OCI-M2 (cell line): ENCODE data around the gene GSTO1.
A peak's percentile ranks its signal among the peaks of the same experiment; 100 is the strongest.
"Not testable (repeated sequence)": the region's sequence is repeated elsewhere in the genome, so short reads cannot be mapped to it uniquely, and the experiment has no call there.

ENCODE experiments used
- DNase-seq: peaks from one replicate; lab custom pipeline; 2025; ENCODE audit not compliant: unreplicated experiment; lab: John Stamatoyannopoulos, UW

GSTO1 gene

DNA sequence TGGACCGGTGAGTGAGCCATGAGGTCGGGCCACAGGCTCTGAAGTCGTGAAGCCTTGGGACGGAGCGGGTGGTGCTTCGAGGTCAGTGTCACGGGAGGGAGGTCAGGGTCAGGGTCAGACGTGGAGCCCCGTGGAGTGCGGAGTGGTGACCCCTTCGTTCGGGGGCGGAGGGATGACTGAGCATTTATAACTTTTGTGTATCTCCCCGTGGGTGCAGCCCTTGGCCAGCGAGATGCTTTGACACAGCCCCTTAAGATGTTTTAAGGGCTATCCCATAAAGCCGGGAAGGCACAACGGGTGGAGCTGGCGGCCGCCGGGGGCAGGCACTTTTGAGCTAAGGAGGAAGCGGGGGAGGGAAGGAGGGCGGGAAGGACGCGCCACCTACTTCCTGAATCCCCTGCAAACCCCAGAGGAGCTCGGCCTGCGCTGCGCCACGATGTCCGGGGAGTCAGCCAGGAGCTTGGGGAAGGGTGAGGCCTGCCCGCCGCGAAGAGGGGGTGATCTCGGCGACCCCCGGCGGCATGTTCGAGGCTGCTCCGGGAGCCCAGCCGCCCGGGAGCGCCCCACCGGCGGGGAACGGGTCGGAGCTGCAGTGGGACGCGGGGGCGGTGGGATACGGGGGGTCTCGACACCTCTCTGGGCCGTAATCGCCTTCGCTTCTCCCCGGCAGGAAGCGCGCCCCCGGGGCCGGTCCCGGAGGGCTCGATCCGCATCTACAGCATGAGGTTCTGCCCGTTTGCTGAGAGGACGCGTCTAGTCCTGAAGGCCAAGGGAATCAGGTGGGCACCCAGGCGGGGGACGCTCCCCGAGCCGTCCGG, at the start of gene GSTO1:
Gene GSTO1 (plus strand): TSS at position 400 of the 818 bp plus-strand sequence. CDS start 37 bp downstream, at position 437.
- peak; percentile 48 for DNase-seq

DNA sequence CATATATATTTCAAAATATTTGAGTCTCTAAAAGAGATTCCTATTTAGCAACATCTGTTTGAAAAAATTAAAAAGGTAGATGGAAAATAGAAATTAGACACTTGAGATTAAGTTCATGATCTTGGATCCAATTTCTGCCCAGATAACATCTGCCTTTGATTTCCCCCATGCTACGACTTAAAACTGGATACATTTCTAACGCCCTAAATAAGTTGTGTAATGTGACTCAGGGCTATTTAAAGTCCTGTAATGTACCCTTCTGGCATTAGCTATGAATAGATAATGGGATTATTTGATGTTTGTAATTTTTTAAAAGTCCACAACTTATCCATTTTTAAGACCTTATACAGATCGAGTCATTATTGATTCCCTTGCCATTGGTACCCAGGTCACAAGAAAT, 46.0 kb upstream of the GSTO1 start:
- DNase-seq = no peak

DNA sequence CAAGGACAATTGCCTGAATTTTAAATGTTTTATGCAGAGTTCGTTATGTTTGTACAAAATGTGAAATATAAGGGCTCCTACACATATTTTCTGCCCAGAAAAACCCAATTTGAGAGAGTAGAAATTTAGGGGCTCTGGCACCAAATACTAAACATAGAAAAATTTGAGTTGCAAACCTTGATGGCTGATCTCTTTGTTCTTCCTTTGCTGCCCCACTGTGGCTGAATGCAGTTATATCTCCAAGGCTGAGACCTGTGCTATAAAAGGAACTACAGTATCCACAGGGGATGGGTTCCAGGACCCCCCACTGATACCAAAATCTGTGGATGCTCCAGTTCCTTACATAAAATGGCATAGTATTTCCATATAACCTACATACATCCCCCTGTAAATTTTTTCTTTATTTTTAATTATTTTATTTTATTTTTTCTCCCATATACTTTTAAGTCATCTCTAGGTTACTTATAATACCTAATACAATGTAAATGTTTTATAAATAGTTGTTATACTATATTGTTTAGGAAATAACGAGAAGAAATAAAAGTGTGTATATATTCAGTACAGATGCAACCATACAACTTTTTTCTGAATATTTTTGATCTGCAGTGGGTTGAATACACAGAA, 45.0 kb upstream of the GSTO1 start:
- DNase-seq = peak; percentile 8

DNA sequence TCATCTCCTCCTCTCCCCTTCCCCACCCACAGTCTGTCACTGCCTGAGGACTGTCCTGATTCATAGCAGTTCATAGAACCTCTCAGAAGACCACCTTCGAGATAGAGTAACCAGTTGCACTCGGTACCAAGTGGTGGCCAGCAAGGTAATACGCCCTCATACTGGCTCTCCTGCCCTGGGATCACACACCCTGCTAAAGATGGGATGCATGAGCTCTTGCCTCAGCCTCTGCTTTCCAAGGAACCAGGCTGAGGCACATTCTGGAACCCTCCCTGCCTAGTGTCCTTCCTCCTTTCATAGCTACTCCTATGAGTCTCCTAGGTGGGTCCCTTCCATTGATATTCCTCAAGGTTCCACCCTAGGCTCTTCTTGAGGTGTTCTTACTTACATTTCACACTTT, 38.1 kb upstream of the GSTO1 start:
- DNase-seq = no peak

DNA sequence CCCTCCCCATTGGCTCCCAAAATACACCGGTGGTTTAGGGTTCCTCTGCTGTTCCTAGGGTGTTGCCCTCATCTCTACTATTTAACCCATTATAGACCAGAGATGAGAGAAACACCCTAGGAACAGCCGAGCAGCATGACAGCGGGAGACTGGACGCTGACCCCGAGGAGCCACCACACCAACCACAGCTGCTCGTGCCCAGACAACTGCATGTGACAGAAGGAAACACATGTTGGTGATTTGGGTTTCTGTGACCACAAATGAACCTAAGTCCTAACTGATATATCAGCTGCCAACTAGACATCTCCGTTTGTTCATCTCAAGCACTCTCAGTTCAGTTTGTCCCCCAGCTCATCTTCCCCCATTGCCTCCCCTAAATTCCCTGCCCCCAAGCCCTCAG, 35.9 kb upstream of the GSTO1 start:
- DNase-seq = no peak

DNA sequence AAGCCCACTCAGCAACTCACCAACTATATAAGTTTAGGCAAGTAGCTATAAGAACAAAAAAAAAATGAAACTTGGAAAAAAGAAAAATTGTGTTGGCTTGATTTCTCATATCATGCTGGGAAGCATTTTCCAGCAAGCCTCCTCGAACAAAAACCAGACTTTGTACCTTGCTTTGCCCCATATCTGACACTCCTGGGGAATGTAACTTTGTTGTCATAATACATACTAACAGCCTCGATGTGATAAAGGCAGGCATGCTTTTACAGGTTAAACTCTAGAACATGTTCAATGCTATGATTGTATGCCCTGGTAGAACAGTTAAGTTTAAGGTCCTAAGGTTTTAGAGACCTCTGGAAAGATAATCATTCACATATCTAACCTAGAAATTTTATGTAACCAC, 34.2 kb upstream of the GSTO1 start:
- DNase-seq = no peak

DNA sequence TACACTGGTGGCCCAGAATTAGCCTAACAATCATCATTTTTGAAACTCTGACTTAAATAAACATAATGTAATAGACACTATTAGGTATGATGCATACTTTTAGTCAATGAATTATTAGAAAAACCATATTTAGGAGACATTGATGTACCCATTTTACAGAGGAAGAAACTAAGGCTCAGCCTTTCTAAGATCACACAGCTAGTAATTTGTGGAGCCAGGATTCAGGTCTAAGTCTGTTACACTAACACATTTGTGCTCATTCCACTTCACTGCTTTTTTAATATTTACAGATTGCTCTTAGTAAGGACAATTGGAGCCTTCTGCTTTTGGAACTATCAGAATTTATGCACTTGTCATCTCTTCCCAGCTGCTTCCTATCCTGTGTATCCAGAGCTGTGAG, 31.4 kb upstream of the GSTO1 start:
- no peak for DNase-seq

DNA sequence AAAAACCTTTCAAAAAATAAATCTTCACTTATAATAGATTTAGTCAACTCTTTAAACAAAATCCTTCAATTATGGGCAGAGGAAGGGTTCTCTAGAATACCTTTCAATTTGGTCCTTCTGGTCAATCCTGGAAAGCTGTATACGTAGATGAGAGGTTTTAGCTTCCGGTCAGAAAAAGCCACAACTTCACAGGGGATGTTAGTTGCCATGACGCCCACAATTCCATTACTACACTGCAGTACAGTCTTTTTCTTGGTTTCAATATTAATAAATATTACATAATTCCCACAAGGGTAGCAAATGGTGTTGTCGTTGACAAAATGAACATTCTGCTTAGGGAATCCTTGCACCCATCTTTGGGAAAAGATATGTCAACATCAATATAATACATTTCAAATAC, 24.2 kb upstream of the GSTO1 start:
- no peak for DNase-seq

DNA sequence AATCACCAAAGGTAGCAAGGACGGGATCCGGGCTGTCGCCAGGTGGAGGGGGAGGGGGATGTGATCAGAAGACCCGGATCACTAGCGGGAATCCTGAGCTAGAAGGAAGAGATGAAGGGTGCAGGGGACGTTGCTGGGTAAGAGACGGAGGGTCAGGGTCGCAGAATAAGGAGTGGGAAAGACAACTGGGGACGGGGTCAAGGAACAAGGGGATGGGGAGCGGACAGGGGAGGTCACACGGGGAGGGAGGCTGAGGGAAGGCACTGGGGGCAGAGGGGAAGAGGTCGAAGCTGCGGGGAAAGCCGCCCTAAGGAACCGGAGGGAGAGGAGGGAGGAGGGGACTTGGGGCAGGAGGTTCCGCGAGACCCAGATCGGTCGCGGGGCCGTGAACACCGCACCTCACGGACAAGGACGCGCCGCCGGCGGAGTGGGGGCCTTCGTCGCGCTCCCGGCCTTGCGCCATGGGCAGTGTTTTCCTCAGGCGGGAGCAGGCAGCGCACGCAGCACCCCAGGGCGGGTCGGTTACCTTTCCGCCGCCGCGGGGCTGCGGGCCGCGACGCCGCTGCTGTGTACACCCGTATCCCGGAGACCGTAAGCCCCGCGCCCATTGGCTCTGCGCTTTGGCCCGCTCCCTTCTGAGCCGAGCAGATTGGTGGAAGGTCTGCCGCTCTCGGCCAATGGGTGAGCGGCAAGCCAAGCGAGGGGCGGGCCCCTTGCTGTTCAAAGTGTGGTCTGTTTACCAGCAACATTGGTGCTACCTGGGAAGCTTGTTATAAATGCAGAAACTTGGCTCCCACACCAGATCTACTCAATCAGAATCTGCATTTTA, 22.7 kb upstream of the GSTO1 start, which contains the start of gene CFAP43:
Gene CFAP43 (minus strand): TSS at position 581 of the 829 bp plus-strand sequence. CDS start 118 bp downstream, at position 463.
- peak; percentile 80 for DNase-seq

DNA sequence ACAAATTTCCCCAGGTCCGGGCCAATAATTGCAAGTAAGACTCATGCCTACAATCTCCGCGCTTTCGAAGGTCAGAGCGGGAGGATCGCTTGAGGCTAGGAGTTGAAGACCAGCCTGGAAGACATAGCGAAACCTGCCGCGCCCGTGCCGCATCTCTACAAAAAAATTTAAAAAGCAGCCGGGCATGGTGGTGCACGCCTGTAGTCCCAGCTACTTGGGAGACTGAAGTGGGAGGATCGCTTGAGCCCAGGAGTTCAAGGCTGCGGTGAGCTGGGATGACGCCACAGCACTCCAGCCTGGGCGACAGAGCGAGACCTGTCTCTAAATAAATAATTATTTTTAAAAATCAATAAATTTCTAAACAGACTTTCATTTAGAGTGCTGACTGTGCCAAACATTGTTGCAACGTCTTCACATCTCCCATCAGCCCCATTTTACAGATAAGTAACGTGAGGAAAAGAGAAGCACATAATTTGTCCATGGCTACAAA, 22.0 kb upstream of the GSTO1 start:
- DNase-seq = no peak

DNA sequence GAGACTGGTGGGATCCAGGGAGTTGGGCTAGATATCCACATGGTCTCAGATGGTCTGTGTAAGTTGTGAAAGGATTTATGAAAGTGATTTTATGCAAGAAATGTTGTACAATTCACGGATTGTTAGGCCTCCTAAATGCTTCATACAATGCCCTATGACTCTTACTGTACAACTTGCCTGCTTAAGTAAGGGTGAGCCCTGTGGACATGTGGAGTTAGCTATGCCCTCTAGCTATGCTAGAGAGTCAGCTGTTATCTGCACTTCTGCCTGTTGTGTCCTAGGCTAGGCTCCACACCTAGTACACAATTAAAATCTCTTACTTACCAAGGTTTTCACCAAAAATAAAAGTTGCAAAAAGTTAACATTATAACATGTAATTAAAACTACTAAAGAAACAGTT, 20.9 kb upstream of the GSTO1 start:
- no peak for DNase-seq

DNA sequence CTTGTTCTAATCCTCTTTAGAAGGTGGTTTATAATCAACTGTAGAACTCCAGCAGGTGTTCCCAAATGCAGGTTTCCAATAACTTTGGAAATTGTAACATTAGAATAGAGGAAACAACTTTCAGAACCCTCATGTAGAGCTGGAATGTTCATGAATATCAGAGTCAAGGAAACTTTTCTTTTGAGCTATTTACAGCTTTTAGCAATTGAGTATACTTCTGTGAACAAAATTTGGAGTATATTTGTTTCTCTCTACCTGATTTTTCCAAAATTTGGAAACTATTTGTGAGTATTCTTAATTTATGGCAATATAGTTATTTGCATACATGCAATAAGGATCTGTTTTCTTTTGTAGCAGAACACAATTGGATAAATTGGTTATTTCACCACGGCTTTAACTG, 19.8 kb upstream of the GSTO1 start:
- no peak for DNase-seq

DNA sequence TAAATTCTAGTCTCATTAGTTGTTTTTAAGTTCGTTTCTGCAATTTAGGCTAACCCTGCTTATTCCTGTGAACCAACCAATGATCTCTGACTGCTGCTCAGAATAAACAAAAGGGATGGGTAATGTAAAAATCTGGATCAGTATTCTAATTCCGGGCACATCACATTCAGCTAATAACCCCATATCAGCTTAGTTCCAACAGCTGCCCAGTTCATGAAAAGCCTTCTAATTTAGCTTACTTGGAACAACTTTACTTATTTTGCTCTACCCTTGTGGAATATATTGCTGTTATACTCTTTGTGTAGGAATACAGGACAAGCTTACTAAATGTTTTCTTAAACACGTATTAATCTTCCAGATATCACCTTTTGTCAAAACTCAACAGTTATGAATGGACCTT, 18.9 kb upstream of the GSTO1 start:
- no peak for DNase-seq

DNA sequence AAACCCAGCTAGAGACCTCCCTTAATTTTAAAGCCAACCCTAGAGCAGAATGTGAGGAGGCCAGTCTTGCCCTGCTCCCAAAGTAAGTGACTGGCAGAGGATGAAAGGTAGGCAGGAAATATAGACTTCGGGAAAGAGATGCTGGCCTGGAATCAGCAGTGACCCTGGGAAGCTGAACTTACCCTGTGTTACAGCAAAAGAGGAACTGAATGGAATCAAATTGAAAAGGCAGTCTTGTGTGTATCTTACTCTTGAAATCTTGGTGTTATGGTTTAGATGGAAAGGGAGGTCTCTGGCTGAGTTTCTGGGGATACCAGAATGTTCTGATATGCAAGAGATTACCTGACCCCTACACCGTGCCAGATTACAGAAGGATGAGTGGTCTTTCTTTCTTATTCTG, 14.6 kb upstream of the GSTO1 start:
- DNase-seq = no peak

DNA sequence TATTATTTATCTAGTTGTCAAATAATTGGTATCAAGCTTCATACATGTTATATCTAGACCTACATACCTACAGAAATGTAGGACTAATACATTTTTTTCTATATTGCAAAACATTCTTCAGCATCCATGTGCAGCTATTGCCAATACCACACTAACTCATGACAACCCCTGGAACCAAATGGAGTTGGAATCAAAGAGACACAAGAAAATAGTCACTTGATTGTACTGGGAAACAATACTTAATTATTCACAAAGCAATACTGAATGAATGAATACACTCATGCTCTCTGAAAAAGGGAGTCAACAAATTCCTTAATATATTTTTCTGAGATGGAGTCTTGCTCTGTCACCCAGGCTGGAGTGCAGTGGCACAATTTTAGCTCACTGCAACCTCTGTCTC, 12.1 kb upstream of the GSTO1 start:
- no peak for DNase-seq

DNA sequence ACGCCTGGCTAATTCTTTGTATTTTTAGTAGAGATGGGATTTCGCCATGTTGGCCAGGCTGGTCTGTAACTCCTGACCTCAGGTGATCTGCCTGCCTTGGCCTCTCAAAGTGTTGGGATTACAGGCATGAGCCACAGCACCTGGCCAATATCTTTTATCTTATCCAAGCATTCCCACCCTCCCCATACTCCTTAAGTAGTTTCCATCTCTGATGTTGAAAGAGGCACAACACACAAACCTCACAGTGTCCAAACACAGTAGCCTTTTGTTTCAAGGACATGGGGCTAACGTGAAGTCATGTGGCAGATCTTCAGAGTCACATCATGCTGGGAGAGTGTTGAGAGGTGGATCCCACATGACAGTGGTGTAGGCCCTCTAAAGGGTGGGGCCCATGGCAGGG, 11.7 kb upstream of the GSTO1 start:
- DNase-seq = not testable (repeated sequence)

DNA sequence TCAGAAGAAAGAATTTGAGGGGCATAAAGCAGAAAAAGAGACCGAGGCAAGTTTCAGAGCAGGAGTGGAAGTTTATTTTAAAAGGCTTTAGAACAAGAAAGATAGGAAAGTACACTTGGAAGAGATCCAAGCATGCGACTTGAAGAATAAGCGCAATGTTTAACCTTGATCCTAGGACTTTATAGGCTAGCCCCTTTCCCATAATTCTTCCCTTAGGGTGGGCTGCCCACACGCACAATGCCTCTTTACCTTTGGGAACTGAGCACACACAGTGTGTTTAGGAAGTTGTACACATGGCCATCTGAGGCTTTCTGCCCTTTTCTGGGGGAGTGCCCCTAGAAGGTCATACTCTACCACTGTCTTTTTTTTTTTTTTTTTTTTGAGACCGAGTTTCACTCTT, 11.2 kb upstream of the GSTO1 start:
- DNase-seq = no peak

DNA sequence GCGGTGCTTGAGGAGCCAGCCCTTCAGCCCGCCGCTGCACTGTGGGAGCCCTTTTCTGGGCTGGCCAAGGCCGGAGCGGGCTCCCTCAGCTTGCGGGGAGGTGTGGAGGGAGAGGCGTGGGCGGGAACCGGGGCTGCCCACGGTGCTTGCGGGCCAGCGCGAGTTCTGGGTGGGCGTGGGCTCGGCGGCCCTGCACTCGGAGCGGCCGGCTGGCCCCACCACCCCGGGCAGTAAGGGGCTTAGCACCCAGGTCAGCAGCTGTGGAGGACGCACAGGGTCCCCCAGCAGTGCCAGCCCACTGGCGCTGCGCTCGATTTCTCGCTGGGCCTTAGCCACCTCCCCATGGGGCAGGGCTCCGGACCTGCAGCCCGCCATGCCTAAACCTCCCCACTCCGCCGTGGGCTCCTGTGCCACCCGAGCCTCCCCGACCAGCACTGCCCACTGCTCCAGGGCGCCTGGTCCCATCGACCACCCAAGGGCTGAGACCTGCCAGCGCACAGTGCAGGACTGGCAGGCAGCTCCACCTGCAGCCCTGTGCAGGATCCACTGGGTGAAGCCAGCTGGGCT, 9.5 kb upstream of the GSTO1 start:
- no peak for DNase-seq

DNA sequence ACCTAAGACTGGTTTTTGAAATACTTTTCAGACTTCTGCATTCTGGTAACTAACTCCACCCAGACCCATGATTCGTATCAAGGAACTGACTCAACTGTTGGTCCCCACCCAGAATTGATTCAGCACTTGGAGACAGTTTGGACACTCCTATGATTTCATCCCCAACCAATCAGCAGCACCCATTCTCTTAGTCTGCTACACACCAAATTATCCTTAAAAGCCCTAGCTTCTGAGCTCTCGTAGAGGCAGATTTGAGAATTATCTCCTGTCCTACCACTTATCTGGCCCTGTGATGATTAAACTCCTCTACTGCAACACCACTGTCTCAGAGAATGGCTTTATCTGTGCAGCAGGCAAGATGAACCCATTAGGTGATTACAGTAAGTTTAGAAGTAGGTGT, 7.7 kb upstream of the GSTO1 start:
- DNase-seq = no peak

DNA sequence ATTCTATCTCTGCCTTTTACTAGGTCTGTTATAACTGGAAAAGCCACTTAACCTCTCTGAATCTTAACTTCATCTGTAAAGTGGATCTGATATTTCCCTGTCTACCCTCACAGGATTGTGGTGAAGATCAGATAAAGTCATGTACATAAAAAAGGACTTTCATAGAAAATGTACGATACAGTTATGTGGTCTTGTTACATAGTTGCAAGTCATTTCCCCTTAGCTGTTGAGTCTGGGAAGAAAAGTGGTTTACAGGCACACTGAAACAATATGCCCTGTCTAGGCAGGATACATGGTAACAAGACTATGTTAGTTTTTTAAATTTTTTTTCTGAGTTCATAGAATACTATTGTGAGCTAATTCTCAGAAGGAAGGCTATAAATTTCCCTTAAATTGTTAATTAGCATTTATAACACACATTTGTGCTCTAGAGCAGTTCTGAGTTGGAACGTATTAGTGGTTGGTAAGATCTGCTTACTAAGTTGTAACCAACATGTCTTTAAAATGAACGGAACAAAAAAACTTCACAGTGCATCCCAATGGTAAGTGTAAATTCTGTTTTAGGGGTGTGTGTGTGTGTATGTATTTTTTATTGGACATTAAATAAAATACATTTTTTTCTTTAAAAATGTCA, 7.1 kb upstream of the GSTO1 start:
- no peak for DNase-seq

DNA sequence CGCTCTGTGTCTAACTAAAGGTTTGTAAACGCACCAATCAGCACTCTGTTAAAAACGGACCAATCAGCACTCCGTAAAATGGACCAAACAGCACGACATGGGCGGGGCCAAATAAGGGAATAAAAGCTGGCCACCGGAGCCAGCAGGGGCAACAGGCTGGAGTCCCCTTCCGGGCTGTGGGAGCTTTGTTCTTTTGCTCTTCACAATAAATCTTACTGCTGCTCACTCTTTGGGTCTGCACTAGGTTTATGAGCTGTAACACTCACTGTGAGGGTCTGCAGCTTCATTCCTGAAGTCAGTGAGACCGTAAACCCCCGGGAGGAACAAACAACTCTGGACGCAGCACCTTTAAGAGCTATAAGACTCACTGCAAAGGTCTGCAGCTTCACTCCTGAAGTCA, 5.8 kb upstream of the GSTO1 start:
- DNase-seq = not testable (repeated sequence)
